ENCODE results near the gene KRTAP13-1. TPM values are rescaled to one million over a fixed set of nuclear protein-coding genes. Genes with fewer than 3 reads are reported as not detected.

Gene KRTAP13-1
- total RNA-seq, 1 donor from 2014 or later, result not detected

GRCh38 chr21:30408782-30409494 lies 13.1 kb downstream of the KRTAP13-1 start:
- Mint-ChIP-seq H3K4me3 (ENCODE audit: unreplicated experiment) (peak overlapping the region; percentile 52), H3K36me3 (ENCODE audit: low read depth, unreplicated experiment) (no peaks in the 10 kb centered on the region), H3K27me3 (ENCODE audit: low read depth, unreplicated experiment) (no peaks in the 10 kb centered on the region), H3K4me1 (ENCODE audit: low read depth, unreplicated experiment) (no peaks in the 10 kb centered on the region), H3K9me3 (ENCODE audit: unreplicated experiment) (peaks cover 2% of the 10 kb centered on the region), H3K27ac (ENCODE audit: unreplicated experiment) (peak overlapping the region; percentile 22)
- no peaks in the 10 kb centered on the region for H3K9me3 ChIP-seq (ENCODE audit: insufficient read depth, low read depth, low read length)
- H3K27ac ChIP-seq (ENCODE audit: low read depth, low read length), result no peak overlapping the region
- no peak overlapping the region for H3K9ac ChIP-seq (ENCODE audit: low read length)
- H3K79me2 ChIP-seq (ENCODE audit: insufficient read depth, low read length), result no peaks in the 10 kb centered on the region
- no peaks in the 10 kb centered on the region for H3K4me1 ChIP-seq (ENCODE audit: insufficient read depth, low read length)
- H4K20me1 ChIP-seq (ENCODE audit: insufficient read depth, low read length), result no peaks in the 10 kb centered on the region
- peak overlapping the region; percentile 44 for H3K4me2 ChIP-seq (ENCODE audit: low read length)
- FAIRE-seq, result no peak
- TF ChIP-seq EZH2 (IDR thresholded peaks at IDR 0.05; ENCODE audit: insufficient read depth, low read length) (no peak), CTCF (IDR thresholded peaks at IDR 0.05; ENCODE audit: insufficient read depth, low read depth, low read length) (peak; percentile 17)
- no peak overlapping the region for H3K4me3 ChIP-seq (ENCODE audit: insufficient read depth, low read depth, low read length)
- H3K27me3 ChIP-seq (ENCODE audit: insufficient read depth, low read length), result no peaks in the 10 kb centered on the region
- H2AFZ ChIP-seq (ENCODE audit: low read depth, low read length), result peak overlapping the region; percentile 69
- no peaks in the 10 kb centered on the region for H3K36me3 ChIP-seq (ENCODE audit: insufficient read depth, low read length)
- DNase-seq (ENCODE audit: low read depth), result peak; percentile 0

DNA sequence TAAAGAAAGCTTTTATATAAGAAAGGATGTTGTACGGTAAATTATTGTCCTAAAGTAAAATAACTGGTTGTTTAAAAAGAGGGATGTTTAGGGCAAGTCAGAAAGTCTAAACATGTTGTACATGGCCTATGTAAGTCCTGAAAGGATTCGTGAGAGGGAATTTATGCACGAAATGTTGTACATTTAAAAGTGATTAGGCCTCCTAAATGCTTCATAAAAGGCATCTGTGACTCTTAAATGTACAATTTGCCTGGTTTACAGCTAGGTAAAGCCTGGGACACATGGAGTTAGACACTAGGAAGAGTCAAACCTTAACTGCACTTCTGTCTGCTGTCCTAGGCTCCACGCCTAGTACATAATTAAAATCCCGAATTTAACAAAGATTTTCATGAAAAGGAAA lies 20.2 kb downstream of the KRTAP13-1 start:
- Histone ChIP-seq H3K79me2 (ENCODE audit: insufficient read depth, low read length) (no peaks in the 10 kb centered on the region), H3K4me2 (ENCODE audit: low read length) (no peak overlapping the region), H3K9me3 (ENCODE audit: insufficient read depth, low read depth, low read length) (no peaks in the 10 kb centered on the region), H3K4me3 (ENCODE audit: insufficient read depth, low read depth, low read length) (no peak overlapping the region), H2AFZ (ENCODE audit: low read depth, low read length) (no peak overlapping the region), H3K4me1 (ENCODE audit: insufficient read depth, low read length) (no peaks in the 10 kb centered on the region), H3K9ac (ENCODE audit: low read length) (no peak overlapping the region), H3K27ac (ENCODE audit: low read depth, low read length) (no peak overlapping the region), H3K36me3 (ENCODE audit: insufficient read depth, low read length) (no peaks in the 10 kb centered on the region), H4K20me1 (ENCODE audit: insufficient read depth, low read length) (no peaks in the 10 kb centered on the region), H3K27me3 (ENCODE audit: insufficient read depth, low read length) (no peaks in the 10 kb centered on the region)
- H3K36me3 Mint-ChIP-seq (ENCODE audit: low read depth, unreplicated experiment), result no peaks in the 10 kb centered on the region
- no peaks in the 10 kb centered on the region for H3K4me1 Mint-ChIP-seq (ENCODE audit: low read depth, unreplicated experiment)
- H3K4me3 Mint-ChIP-seq (ENCODE audit: unreplicated experiment), result no peak overlapping the region
- DNase-seq (ENCODE audit: low read depth), result no peak
- peaks cover 2% of the 10 kb centered on the region for H3K9me3 Mint-ChIP-seq (ENCODE audit: unreplicated experiment)
- no peak overlapping the region for H3K27ac Mint-ChIP-seq (ENCODE audit: unreplicated experiment)
- no peaks in the 10 kb centered on the region for H3K27me3 Mint-ChIP-seq (ENCODE audit: low read depth, unreplicated experiment)
- no peak for FAIRE-seq
- TF ChIP-seq CTCF (IDR thresholded peaks at IDR 0.05; ENCODE audit: insufficient read depth, low read depth, low read length), result no peak
- TF ChIP-seq EZH2 (IDR thresholded peaks at IDR 0.05; ENCODE audit: insufficient read depth, low read length), result no peak

- FAIRE-seq, result no peak
- Histone ChIP-seq H3K4me3 (ENCODE audit: insufficient read depth, low read depth, low read length) (no peak within 1 kb of the TSS), H3K9me3 (ENCODE audit: insufficient read depth, low read depth, low read length) (peaks cover 7% of the 10 kb centered on the region), H3K9ac (ENCODE audit: low read length) (no peak within 1 kb of the TSS), H3K27ac (ENCODE audit: low read depth, low read length) (no peak within 1 kb of the TSS), H3K4me2 (ENCODE audit: low read length) (no peak within 1 kb of the TSS), H4K20me1 (ENCODE audit: insufficient read depth, low read length) (no peaks in the 10 kb centered on the region), H3K79me2 (ENCODE audit: insufficient read depth, low read length) (no peaks in the 10 kb centered on the region), H3K36me3 (ENCODE audit: insufficient read depth, low read length) (no peaks in the 10 kb centered on the region), H2AFZ (ENCODE audit: low read depth, low read length) (no peak within 1 kb of the TSS), H3K27me3 (ENCODE audit: insufficient read depth, low read length) (no peaks in the 10 kb centered on the region), H3K4me1 (ENCODE audit: insufficient read depth, low read length) (no peaks in the 10 kb centered on the region)
- no peak within 1 kb of the TSS for H3K4me3 Mint-ChIP-seq (ENCODE audit: unreplicated experiment)
- no peaks in the 10 kb centered on the region for H3K9me3 Mint-ChIP-seq (ENCODE audit: unreplicated experiment)
- H3K27me3 Mint-ChIP-seq (ENCODE audit: low read depth, unreplicated experiment), result no peaks in the 10 kb centered on the region
- no peaks in the 10 kb centered on the region for H3K4me1 Mint-ChIP-seq (ENCODE audit: low read depth, unreplicated experiment)
- DNase-seq (ENCODE audit: low read depth), result no peak
- H3K27ac Mint-ChIP-seq (ENCODE audit: unreplicated experiment), result no peak within 1 kb of the TSS
- no peaks in the 10 kb centered on the region for H3K36me3 Mint-ChIP-seq (ENCODE audit: low read depth, unreplicated experiment)
- no peak for TF ChIP-seq CTCF (IDR thresholded peaks at IDR 0.05; ENCODE audit: insufficient read depth, low read depth, low read length)
Measured at GRCh38 chr21:30425826-30426225, 30.0 kb downstream of the KRTAP13-1 start, which contains the start of gene KRTAP13-3. KRTAP13-3 (minus strand) TSS chr21:30425926; CDS start chr21:30425912, 14 bp downstream.

Measured in astrocyte (in vitro differentiated cells and primary cell).